ENCODE results near the gene CLCNKB. TPM values are rescaled to one million over a fixed set of nuclear protein-coding genes. Genes with fewer than 3 reads are reported as not detected.

Gene CLCNKB
- total and polyA plus RNA-seq, 2 donors (not counting 3 experiments of a cell fraction or from before 2014, with no cell fraction given): 0.18 TPM; not detected in 1

GRCh38 chr1:16064536-16065268 lies 21.1 kb downstream of the CLCNKB start:
- no peak for DNase-seq (ENCODE audit: low read depth, low spot score)
- Histone ChIP-seq H3K9ac (replicated peaks; ENCODE audit: extremely low read depth, insufficient read depth, low read length) (no peak overlapping the region), H3K27ac (ENCODE audit: insufficient read depth, low read depth, low read length) (no peak overlapping the region), H3K9me1 (replicated peaks; ENCODE audit: control insufficient read depth, extremely low read depth, insufficient read depth, low read length) (no peaks in the 10 kb centered on the region), H2AFZ (ENCODE audit: low read depth, low read length) (no peak overlapping the region), H3K36me3 (ENCODE audit: control insufficient read depth in 2 of 2, extremely low read depth in 1 of 2, insufficient read depth in 2 of 2, low read length in 2 of 2) (no peaks in the 10 kb centered on the region), H3K4me2 (ENCODE audit: insufficient read depth, low read length) (no peak overlapping the region), H3K79me2 (ENCODE audit: control insufficient read depth, insufficient read depth, low read length) (no peaks in the 10 kb centered on the region), H3K9me3 (replicated peaks; ENCODE audit: control insufficient read depth, insufficient read depth, low read length) (no peaks in the 10 kb centered on the region), H3K4me1 (ENCODE audit: control insufficient read depth, extremely low read depth, insufficient read depth, low read length) (no peaks in the 10 kb centered on the region), H4K20me1 (replicated peaks; ENCODE audit: control insufficient read depth, extremely low read depth, insufficient read depth, low read length) (no peaks in the 10 kb centered on the region), H3K27me3 (ENCODE audit: control insufficient read depth in 2 of 2, insufficient read depth in 2 of 2, low read length in 2 of 2) (peaks cover 0 to 7% of the 10 kb centered on the region in 2 experiments), H3K4me3 (replicated peaks in 1 of 3; ENCODE audit: insufficient read depth in 1 of 3, low read depth in 1 of 3, low read length in 3 of 3) (no peak overlapping the region)
- FAIRE-seq: no peak
- dilution Hi-C loops (cut with MboI; ENCODE audit: extremely low pct_ligation_motif_present, low sequenced_read_pairs) (no loop called here), intact Hi-C loops (cut with micrococcal nuclease) (no loop called here)
- TF ChIP-seq POLR2AphosphoS5 (IDR thresholded peaks at IDR 0.05; ENCODE audit: insufficient read depth, low read depth, low read length): no peak
- no TSS peak for BruUV-seq (replicated peaks)
- ChIA-PET POLR2A (no interaction called here), CTCF (interaction anchor here (0.6 to 1.2 kb wide), 3 partner anchors 9 to 298 kb away, joined by 3 to 10 read pairs (median 3); partner anchors contain the start of gene FAM131C)

GRCh38 chr1:16065269-16065576 lies 21.6 kb downstream of the CLCNKB start:
- dilution Hi-C loops (cut with MboI; ENCODE audit: extremely low pct_ligation_motif_present, low sequenced_read_pairs) (no loop called here), intact Hi-C loops (cut with micrococcal nuclease) (no loop called here)
- CTCF ChIA-PET: interaction anchor here (1.1 to 1.2 kb wide), 2 partner anchors 8 to 298 kb away, joined by 3 to 10 read pairs; partner anchors contain the start of gene FAM131C
- Histone ChIP-seq H3K9ac (replicated peaks; ENCODE audit: extremely low read depth, insufficient read depth, low read length) (no peak overlapping the region), H3K79me2 (ENCODE audit: control insufficient read depth, insufficient read depth, low read length) (no peaks in the 10 kb centered on the region), H4K20me1 (replicated peaks; ENCODE audit: control insufficient read depth, extremely low read depth, insufficient read depth, low read length) (no peaks in the 10 kb centered on the region), H3K4me1 (ENCODE audit: control insufficient read depth, extremely low read depth, insufficient read depth, low read length) (no peaks in the 10 kb centered on the region), H3K4me2 (ENCODE audit: insufficient read depth, low read length) (no peak overlapping the region), H3K27me3 (ENCODE audit: control insufficient read depth in 2 of 2, insufficient read depth in 2 of 2, low read length in 2 of 2) (peaks cover 0 to 7% of the 10 kb centered on the region in 2 experiments), H2AFZ (ENCODE audit: low read depth, low read length) (no peak overlapping the region), H3K9me1 (replicated peaks; ENCODE audit: control insufficient read depth, extremely low read depth, insufficient read depth, low read length) (no peaks in the 10 kb centered on the region), H3K27ac (ENCODE audit: insufficient read depth, low read depth, low read length) (no peak overlapping the region), H3K4me3 (replicated peaks in 1 of 3; ENCODE audit: insufficient read depth in 1 of 3, low read depth in 1 of 3, low read length in 3 of 3) (no peak overlapping the region), H3K9me3 (replicated peaks; ENCODE audit: control insufficient read depth, insufficient read depth, low read length) (no peaks in the 10 kb centered on the region), H3K36me3 (ENCODE audit: control insufficient read depth in 2 of 2, extremely low read depth in 1 of 2, insufficient read depth in 2 of 2, low read length in 2 of 2) (no peaks in the 10 kb centered on the region)
- POLR2A ChIA-PET: no interaction called here
- FAIRE-seq (no peak), DNase-seq (ENCODE audit: low read depth, low spot score) (no peak)
- BruUV-seq (replicated peaks): no TSS peak
- TF ChIP-seq FOS (IDR thresholded peaks at IDR 0.05; ENCODE audit: borderline replicate concordance, insufficient read depth, low read length) (no peak), JUN (IDR thresholded peaks at IDR 0.05; ENCODE audit: borderline replicate concordance, insufficient read depth, insufficient read length, low read depth) (no peak), CTCF (IDR thresholded peaks at IDR 0.05; ENCODE audit: extremely low read depth in 1 of 2, insufficient read depth in 1 of 2, low read depth in 1 of 2, low read length in 2 of 2) (no peak), GATA2 (IDR thresholded peaks at IDR 0.05; ENCODE audit: insufficient read depth, insufficient read length, low read depth, low read length) (no peak), EZH2 (IDR thresholded peaks at IDR 0.05; ENCODE audit: borderline replicate concordance, low read depth, low read length, severe bottlenecking) (no peak), POLR2A (IDR thresholded peaks at IDR 0.05; ENCODE audit: low read depth, low read length) (no peak), POLR2AphosphoS5 (IDR thresholded peaks at IDR 0.05; ENCODE audit: insufficient read depth, low read depth, low read length) (no peak), MYC (IDR thresholded peaks at IDR 0.05; ENCODE audit: low read depth, low read length) (no peak), MAX (IDR thresholded peaks at IDR 0.05; ENCODE audit: insufficient read depth, insufficient read length) (no peak)
